Right lobe of liver (tissue), 6 donors: ENCODE results near the gene FGA. TPM values are rescaled to one million over a fixed set of nuclear protein-coding genes. Genes with fewer than 3 reads are reported as not detected.

Experiments
- ATAC-seq, 4 donors: fragments of 200-7000 bp; cut with Tn5 transposase; one replicate each; pipeline ENCODE4 v1.9.1; 2020; ENCODE audit warnings: mild to moderate bottlenecking in 4 of 4, moderate library complexity in 4 of 4
- DNase-seq, 3 donors: peaks; one replicate each; pipeline ENCODE4 v3.0.0-alpha.2; 2020
- H3K27ac ChIP-seq, 3 donors: fragments of 200-600 bp; one replicate each; pipeline ENCODE4 v1.8.0; 2022
- H3K27me3 ChIP-seq, 2 donors: fragments of 200-600 bp; one replicate each; pipeline ENCODE4 v1.8.0; 2022
- H3K36me3 ChIP-seq, 4 donors: fragments of 200-600 bp; sonication (generic) in 1 of 4; one replicate each; pipeline versions ENCODE4 v1.5.1 to v1.8.0; 2017 to 2022; ENCODE audit warnings: control low read depth in 1 of 4
- H3K4me1 ChIP-seq, 4 donors: fragments of 200-600 bp; sonication (generic) in 1 of 4; one replicate each; pipeline versions ENCODE4 v1.5.1 to v1.8.0; 2017 to 2022; ENCODE audit warnings: control low read depth in 1 of 4
- H3K4me3 ChIP-seq, 3 donors: fragments of 200-600 bp; one replicate each; pipeline ENCODE4 v1.8.0; 2022
- H3K9me3 ChIP-seq, 4 donors: fragments of 200-600 bp; sonication (generic) in 1 of 4; one replicate each; pipeline versions ENCODE4 v1.5.1 to v1.8.0; 2017 to 2022; ENCODE audit warnings: control low read depth in 1 of 4
- CTCF ChIP-seq, 4 donors: fragments of 200-600 bp in 3 of 4; fragments of 450-650 bp in 1 of 4; IDR thresholded peaks; one replicate each; pipeline versions ENCODE4 v1.5.1 to v1.8.0; 2016 to 2022; ENCODE audit warnings: antibody characterized with exemption in 4 of 4, mild to moderate bottlenecking in 2 of 4
- POLR2A ChIP-seq: fragments of 450-650 bp; IDR thresholded peaks from one replicate; pipeline ENCODE4 v1.6.1; 2017; ENCODE audit warnings: antibody characterized with exemption, mild to moderate bottlenecking
- WGBS: methylation state at CpG from one replicate; pipeline ENCODE4 v1.1.6; 2018; ENCODE audit warnings: low coverage, low lambda C conversion rate; ENCODE audit not compliant: insufficient coverage; ENCODE audit errors: missing lambda C conversion rate; 5-methylcytosine and 5-hydroxymethylcytosine counted together
- intact Hi-C, 2 donors: fragments of 100-400 bp; cut with DNase I; formaldehyde crosslinking; loops; one replicate each; pipeline versions ENCODE4 v1.11.2 to v1.14.1; 2022
- total RNA-seq, 6 experiments: library from RNA; depleted of rRNA in 2 of 6; stranded (reverse); fragments of >200 nt in 2 of 6; fragmentation: NEBNext Ultra II Directional in 3 of 6; extraction: Animal tissue kit (Norgen Biotek cat#: 25700) in 3 of 6; gene quantifications; one replicate each; pipeline versions ENCODE4 v1.1.0 to v1.2.4, GENCODE V29; 2016 to 2023
- donor health status: DM: no; HTN: yes; CAD: no.
- donor health status: DM: no; HTN: no; CAD: no.
- donor health status: DM: no; HTN: no; CAD: no.
- donor health status: DM: no; HTN: yes; CAD: no.
- donor health status: DM: no; HTN: yes; CAD: no.

The FGA gene
- total RNA-seq, 6 experiments from 2014 or later: 8,384 to 20,319 (median 15,496) TPM

- 31% methylated on average over 6 of the region's 10 CpGs for WGBS
- no peak for DNase-seq
- no peaks in the 10 kb centered on the region for H3K4me1 ChIP-seq
- H3K27ac ChIP-seq: peak overlapping the region in 2 of 3 donors; percentile 88 to 90
- TF ChIP-seq CTCF (IDR thresholded peaks at IDR 0.05): no peak
- TF ChIP-seq POLR2A: peak; percentile 76
- H3K36me3 ChIP-seq: peaks cover 0 to 56% (median 28%) of the 10 kb centered on the region in 4 donors
- H3K4me3 ChIP-seq: peak overlapping the region; percentile 5 to 67 (median 67)
- ATAC-seq: peak; percentile 3 to 44 (median 20)
- intact Hi-C loops: no loop called here
- no peaks in the 10 kb centered on the region for H3K9me3 ChIP-seq
- H3K27me3 ChIP-seq: no peaks in the 10 kb centered on the region
Observed at GRCh38 chr4:154585369-154586018, 5.0 kb downstream of the FGA start.

- Histone ChIP-seq H3K4me1 (peaks cover 0 to 2% (median 0%) of the 10 kb centered on the region in 4 donors), H3K9me3 (no peaks in the 10 kb centered on the region), H3K36me3 (peaks cover 0 to 45% (median 23%) of the 10 kb centered on the region in 4 donors), H3K4me3 (no peak overlapping the region), H3K27me3 (no peaks in the 10 kb centered on the region), H3K27ac (peak overlapping the region in 2 of 3 donors; percentile 8 to 90)
- intact Hi-C loops: no loop called here
- TF ChIP-seq CTCF (IDR thresholded peaks at IDR 0.05): no peak
- peak; percentile 84 for TF ChIP-seq POLR2A
- ATAC-seq (peak; percentile 24 to 71 (median 26)), DNase-seq (peak in 1 of 3 donors; percentile 46)
- 10% methylated on average over 3 of the region's 5 CpGs for WGBS
Observed at GRCh38 chr4:154584259-154584658, 6.3 kb downstream of the FGA start.

- H3K4me3 ChIP-seq: no peak overlapping the region
- peaks cover 0 to 39% (median 20%) of the 10 kb centered on the region in 4 donors for H3K36me3 ChIP-seq
- peak overlapping the region in 2 of 3 donors; percentile 8 to 90 for H3K27ac ChIP-seq
- H3K9me3 ChIP-seq: no peaks in the 10 kb centered on the region
- no peaks in the 10 kb centered on the region for H3K27me3 ChIP-seq
- DNase-seq (no peak), ATAC-seq (peak in 2 of 4 donors; percentile 0 to 1)
- intact Hi-C loops: no loop called here
- TF ChIP-seq CTCF (IDR thresholded peaks at IDR 0.05): no peak
- TF ChIP-seq POLR2A: no peak
- H3K4me1 ChIP-seq: peaks cover 0 to 8% (median 0%) of the 10 kb centered on the region in 4 donors
Observed at GRCh38 chr4:154583677-154584076, 6.9 kb downstream of the FGA start.

GRCh38 chr4:154583230-154583629, 7.3 kb downstream of the FGA start:
- DNase-seq (no peak), ATAC-seq (peak in 1 of 4 donors; percentile 3)
- peak overlapping the region in 2 of 3 donors; percentile 8 to 90 for H3K27ac ChIP-seq
- WGBS: 22% methylated on average over 3 of the region's 3 CpGs
- no peaks in the 10 kb centered on the region for H3K9me3 ChIP-seq
- intact Hi-C loops: no loop called here
- TF ChIP-seq POLR2A (no peak), CTCF (IDR thresholded peaks at IDR 0.05) (no peak)
- peaks cover 0 to 12% (median 2%) of the 10 kb centered on the region in 4 donors for H3K4me1 ChIP-seq
- no peaks in the 10 kb centered on the region for H3K27me3 ChIP-seq
- no peak overlapping the region for H3K4me3 ChIP-seq
- H3K36me3 ChIP-seq: peaks cover 0 to 35% (median 18%) of the 10 kb centered on the region in 4 donors
